ENCODE data around the gene ST3GAL3.

DNA sequence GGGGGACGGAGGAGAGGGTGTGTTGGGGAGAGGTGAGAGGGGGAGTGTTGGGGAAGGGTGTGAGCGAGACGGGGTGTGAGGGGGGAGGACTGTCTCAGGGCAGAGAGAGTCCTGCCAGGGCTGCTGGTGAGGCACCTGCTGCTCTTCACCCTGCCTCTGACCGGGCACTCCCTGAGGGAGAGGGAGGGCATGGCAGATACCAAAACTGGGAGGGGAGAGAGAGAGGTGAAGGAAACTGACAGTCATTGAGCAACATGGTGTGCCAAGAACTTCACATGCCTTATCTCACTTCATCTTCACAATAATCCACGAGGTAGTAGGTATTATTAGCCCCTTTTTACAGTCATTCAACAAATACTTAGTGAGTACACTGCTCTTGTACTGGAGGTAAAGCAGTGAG lies 164.9 kb downstream of the ST3GAL3 start:
- TF ChIP-seq, protein P1, sequence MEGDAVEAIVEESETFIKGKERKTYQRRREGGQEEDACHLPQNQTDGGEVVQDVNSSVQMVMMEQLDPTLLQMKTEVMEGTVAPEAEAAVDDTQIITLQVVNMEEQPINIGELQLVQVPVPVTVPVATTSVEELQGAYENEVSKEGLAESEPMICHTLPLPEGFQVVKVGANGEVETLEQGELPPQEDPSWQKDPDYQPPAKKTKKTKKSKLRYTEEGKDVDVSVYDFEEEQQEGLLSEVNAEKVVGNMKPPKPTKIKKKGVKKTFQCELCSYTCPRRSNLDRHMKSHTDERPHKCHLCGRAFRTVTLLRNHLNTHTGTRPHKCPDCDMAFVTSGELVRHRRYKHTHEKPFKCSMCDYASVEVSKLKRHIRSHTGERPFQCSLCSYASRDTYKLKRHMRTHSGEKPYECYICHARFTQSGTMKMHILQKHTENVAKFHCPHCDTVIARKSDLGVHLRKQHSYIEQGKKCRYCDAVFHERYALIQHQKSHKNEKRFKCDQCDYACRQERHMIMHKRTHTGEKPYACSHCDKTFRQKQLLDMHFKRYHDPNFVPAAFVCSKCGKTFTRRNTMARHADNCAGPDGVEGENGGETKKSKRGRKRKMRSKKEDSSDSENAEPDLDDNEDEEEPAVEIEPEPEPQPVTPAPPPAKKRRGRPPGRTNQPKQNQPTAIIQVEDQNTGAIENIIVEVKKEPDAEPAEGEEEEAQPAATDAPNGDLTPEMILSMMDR (IDR thresholded peaks at IDR 0.05): no peak
- TF ChIP-seq POLR2A (IDR thresholded peaks at IDR 0.05): no peak
- TF ChIP-seq EP300 (IDR thresholded peaks at IDR 0.05): no peak
